Measurements from ENCODE around the gene LEP.

DNA sequence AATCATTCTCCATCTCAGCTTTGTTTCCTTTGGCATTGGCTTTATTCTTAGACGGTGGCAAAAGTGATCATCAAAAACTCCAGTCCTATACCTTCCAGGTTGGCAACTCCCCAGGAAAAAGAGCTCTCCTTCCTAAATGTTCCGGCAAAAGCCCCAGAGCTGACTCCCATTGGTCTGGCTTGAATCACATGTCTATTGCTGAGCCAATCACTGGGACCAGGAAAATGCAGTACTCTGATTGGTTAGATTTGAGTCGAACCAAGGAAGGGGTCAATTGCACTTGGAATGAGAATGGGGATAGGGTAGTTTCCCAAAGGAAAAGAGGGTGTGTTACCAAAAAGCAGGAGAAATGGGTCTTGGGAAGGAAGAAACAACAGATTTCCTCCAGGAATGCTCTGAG is 22.3 kb downstream of the LEP start:
- no peak for TF ChIP-seq POLR2A (IDR thresholded peaks at IDR 0.05)
- no peak for TF ChIP-seq CTCF (IDR thresholded peaks at IDR 0.05)

Measured in uterus (tissue), 2 donors.